SK-N-SH (cell line): ENCODE data around the gene CCDC47. TPM values are rescaled to one million over a fixed set of nuclear protein-coding genes. Genes with fewer than 3 reads are reported as not detected.

Experiments used
- CTCF ChIA-PET: fragments of 300-600, 350-600 bp; formaldehyde crosslinking; extraction: SDS; loops from one replicate; lab custom pipeline; 2021; lab: Yijun Ruan, JAX
- POLR2A ChIA-PET: fragments of 350-600 bp; sonication (Branson Sonifier 250); formaldehyde crosslinking; extraction: SDS; loops from one replicate; lab custom pipeline; 2020; ENCODE audit warnings: antibody characterized with exemption, inconsistent platforms; lab: Yijun Ruan, JAX
- DNase-seq: peaks from one replicate; pipeline ENCODE4 v3.0.0; 2012
- H2AFZ ChIP-seq: fragments of 200-600 bp; sonication (generic); 2 replicates; pipeline ENCODE4 v1.8.1; 2016; ENCODE audit warnings: antibody characterized with exemption, mild to moderate bottlenecking, low read depth
- H3F3A ChIP-seq: fragments of 200-600 bp; sonication (generic); replicated peaks from 2 replicates; pipeline ENCODE3; 2016; ENCODE audit warnings: antibody characterized with exemption, mild to moderate bottlenecking; ENCODE audit not compliant: insufficient read depth
- H3K27ac ChIP-seq, 2 experiments: fragments of 200-500 bp in 1 of 2; fragments of 200-600 bp in 1 of 2; sonication (Bioruptor generic) in 1 of 2; sonication (generic), shearing (Covaris generic) in 1 of 2; 2 replicates each; pipeline versions ENCODE4 v1.5.1 to v1.6.1; 2014 to 2016; ENCODE audit warnings: low read depth in 2 of 2, inconsistent platforms in 1 of 2, low read length in 1 of 2, mild to moderate bottlenecking in 1 of 2, mixed read lengths in 1 of 2
- H3K27me3 ChIP-seq: fragments of 200-600 bp; sonication (generic), shearing (Covaris generic); 2 replicates; pipeline ENCODE4 v1.6.1; 2016; ENCODE audit warnings: mixed run types; ENCODE audit not compliant: insufficient read depth
- H3K36me3 ChIP-seq, 2 experiments: fragments of 200-500 bp in 1 of 2; fragments of 200-600 bp in 1 of 2; sonication (Bioruptor generic) in 1 of 2; sonication (generic) in 1 of 2; replicated peaks in 1 of 2; 2 replicates each; pipeline versions ENCODE3 to v1.5.1; 2014 to 2016; ENCODE audit warnings: low read length in 1 of 2, mild to moderate bottlenecking in 1 of 2; ENCODE audit not compliant: insufficient read depth in 2 of 2, control insufficient read depth in 1 of 2
- H3K4me1 ChIP-seq, 2 experiments: fragments of 200-500 bp in 1 of 2; fragments of 200-600 bp in 1 of 2; sonication (Bioruptor generic) in 1 of 2; sonication (generic), shearing (Covaris generic) in 1 of 2; 2 replicates each; pipeline versions ENCODE4 v1.5.1 to v1.6.1; 2014 to 2016; ENCODE audit warnings: low read depth in 1 of 2, low read length in 1 of 2, mixed run types in 1 of 2; ENCODE audit not compliant: insufficient read depth in 2 of 2, control insufficient read depth in 1 of 2
- H3K4me2 ChIP-seq: fragments of 200-600 bp; sonication (generic), shearing (Covaris generic); 2 replicates; pipeline ENCODE4 v1.6.1; 2017; ENCODE audit warnings: mixed run types
- H3K4me3 ChIP-seq, 2 experiments: fragments of 200-500 bp in 1 of 2; fragments of 200-600 bp in 1 of 2; sonication (Bioruptor generic) in 1 of 2; sonication (generic), shearing (Covaris generic) in 1 of 2; 2 replicates each; pipeline versions ENCODE4 v1.5.1 to v1.8.1; 2014 to 2016; ENCODE audit warnings: low read depth in 2 of 2, inconsistent platforms in 1 of 2, low read length in 1 of 2, mild to moderate bottlenecking in 1 of 2, mixed read lengths in 1 of 2, moderate library complexity in 1 of 2
- H3K79me2 ChIP-seq: fragments of 200-600 bp; sonication (generic); 2 replicates; pipeline ENCODE4 v1.8.1; 2017; ENCODE audit warnings: mild to moderate bottlenecking; ENCODE audit not compliant: insufficient read depth
- H3K9ac ChIP-seq: fragments of 200-600 bp; sonication (generic); 2 replicates; pipeline ENCODE4 v1.6.1; 2017; ENCODE audit warnings: mixed run types
- H3K9me2 ChIP-seq: fragments of 200-600 bp; sonication (generic); 2 replicates; pipeline ENCODE4 v1.6.1; 2017; ENCODE audit warnings: mixed run types
- H3K9me3 ChIP-seq: fragments of 200-600 bp; sonication (generic); 2 replicates; pipeline ENCODE4 v1.6.1; 2017; ENCODE audit warnings: mixed run types, mild to moderate bottlenecking, moderate library complexity
- H4K20me1 ChIP-seq: fragments of 200-600 bp; sonication (generic); 2 replicates; pipeline ENCODE4 v1.6.1; 2017; ENCODE audit warnings: mild to moderate bottlenecking, mixed run types; ENCODE audit not compliant: insufficient read depth
- EZH2phosphoT487 ChIP-seq: fragments of 200-600 bp; sonication (generic); IDR thresholded peaks from 2 replicates; pipeline ENCODE4 v1.6.1; 2017; ENCODE audit warnings: low read depth, mixed run types, mild to moderate bottlenecking, antibody characterized with exemption, moderate library complexity, borderline replicate concordance
- FOSL2 ChIP-seq: IDR thresholded peaks from 2 replicates; pipeline ENCODE4 v1.4.0; 2012; ENCODE audit warnings: low read depth, mild to moderate bottlenecking, moderate library complexity, borderline replicate concordance
- FOXJ3 ChIP-seq: sonication (generic); formaldehyde crosslinking; IDR thresholded peaks from 2 replicates; pipeline ENCODE4 v1.5.1; 2020; ENCODE audit warnings: mild to moderate bottlenecking, missing genetic modification reagents
- FOXM1 ChIP-seq: IDR thresholded peaks from 2 replicates; pipeline ENCODE4 v1.4.0; 2012; ENCODE audit warnings: low read depth, mild to moderate bottlenecking
- GABPA ChIP-seq: IDR thresholded peaks from 2 replicates; pipeline ENCODE4 v1.4.0; 2012; ENCODE audit warnings: low read depth, mild to moderate bottlenecking
- GATA2 ChIP-seq: sonication (generic); formaldehyde crosslinking; IDR thresholded peaks from 2 replicates; pipeline ENCODE4 v1.5.0; 2020; ENCODE audit warnings: mild to moderate bottlenecking, missing genetic modification reagents
- JUND ChIP-seq: IDR thresholded peaks from 2 replicates; pipeline ENCODE4 v1.4.0; 2012
- MEF2A ChIP-seq: IDR thresholded peaks from 2 replicates; pipeline ENCODE4 v1.4.0; 2012; ENCODE audit warnings: low read depth, borderline replicate concordance
- MXI1 ChIP-seq: IDR thresholded peaks from 2 replicates; pipeline ENCODE4 v1.6.1; 2012; ENCODE audit warnings: mild to moderate bottlenecking, low read depth, low read length, improper control_type of control experiment
- NRF1 ChIP-seq: IDR thresholded peaks from 2 replicates; pipeline ENCODE4 v1.6.1; 2012; ENCODE audit warnings: low read depth, mild to moderate bottlenecking, low read length
- RAD21 ChIP-seq: IDR thresholded peaks from 2 replicates; pipeline ENCODE4 v1.6.1; 2012; ENCODE audit warnings: mild to moderate bottlenecking, low read length
- RXRA ChIP-seq: IDR thresholded peaks from 2 replicates; pipeline ENCODE4 v1.4.0; 2012; ENCODE audit warnings: low read depth, mild to moderate bottlenecking, borderline replicate concordance
- SIN3A ChIP-seq: IDR thresholded peaks from 2 replicates; pipeline ENCODE4 v1.6.1; 2012; ENCODE audit warnings: low read depth, mild to moderate bottlenecking, low read length, moderate library complexity, borderline replicate concordance
- SMC3 ChIP-seq: IDR thresholded peaks from 2 replicates; pipeline ENCODE4 v1.6.1; 2012; ENCODE audit warnings: low read depth, low read length, improper control_type of control experiment
- YY1 ChIP-seq: IDR thresholded peaks from 2 replicates; pipeline ENCODE4 v1.4.0; 2012; ENCODE audit warnings: low read depth, mild to moderate bottlenecking
- WGBS: methylation state at CpG from one replicate; pipeline ENCODE4 v1.1.6; 2017; ENCODE audit warnings: low lambda C conversion rate; 5-methylcytosine and 5-hydroxymethylcytosine counted together
- polyA plus RNA-seq, 3 experiments: library from polyadenylated mRNA; depleted of rRNA; stranded (reverse); fragments of >200 nt; gene quantifications; 2 replicates each; pipeline ENCODE4 v1.2.3, GENCODE V29; 2012
- TF ChIP-seq, protein P1 (sequence below): IDR thresholded peaks from 2 replicates; pipeline ENCODE4 v1.4.0; 2012; ENCODE audit warnings: low read depth, borderline replicate concordance
- TF ChIP-seq, protein P2 (sequence below): IDR thresholded peaks from 2 replicates; pipeline ENCODE4; 2012
- TF ChIP-seq, protein P3 (sequence below): IDR thresholded peaks from 2 replicates; pipeline ENCODE4 v1.4.0; 2012; ENCODE audit warnings: low read depth, borderline replicate concordance
- TF ChIP-seq, protein P4 (sequence below): IDR thresholded peaks from 2 replicates; pipeline ENCODE4 v1.6.1; 2012; ENCODE audit warnings: mild to moderate bottlenecking, low read depth, low read length, moderate library complexity

The CCDC47 gene
- polyA plus RNA-seq, 1 of the 3 experiments (the other 2 are of a cell fraction), result 76.6 TPM

DNA sequence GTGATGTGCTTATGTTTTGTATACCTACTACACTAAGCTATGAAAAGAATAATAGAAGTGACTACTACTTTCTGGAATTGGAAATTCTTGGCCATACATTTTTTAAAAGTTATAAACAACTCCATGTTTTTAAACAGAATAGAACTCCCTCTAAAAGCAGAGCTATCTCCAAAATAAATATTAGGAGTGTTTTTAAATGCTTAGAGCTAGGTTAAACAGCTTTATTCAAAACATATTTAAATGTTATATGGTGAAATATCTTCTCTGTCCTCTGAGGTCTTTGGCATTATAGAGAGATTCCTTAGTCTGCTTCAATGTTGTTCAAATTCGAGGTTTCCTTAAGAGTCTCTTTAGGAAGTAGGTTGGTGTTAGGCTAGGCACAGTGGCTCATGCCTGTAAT, 30.9 kb upstream of the CCDC47 start:
- H3K27ac ChIP-seq, result no peak overlapping the region
- 0 out of 2 replicates have a peak, but pooled peaks cover 1% of the 10 kb centered on the region for H4K20me1 ChIP-seq
- H3K4me1 ChIP-seq, result no peaks in the 10 kb centered on the region
- H3K36me3 ChIP-seq, result peaks cover 80 to 99% of the 10 kb centered on the region in 2 experiments
- no peaks in the 10 kb centered on the region for H3K27me3 ChIP-seq
- peaks cover 16% of the 10 kb centered on the region for H3F3A ChIP-seq
- ChIA-PET CTCF (interaction anchor here (0.7 to 2.4 kb wide), 9 partner anchors 14 to 192 kb away, joined by 3 to 9 read pairs (median 4); partner anchors contain the start of genes CCDC47 and DDX42), POLR2A (interaction anchor here (1.0 kb wide), 1 partner anchor 10 kb away, joined by 3 read pairs; no protein-coding TSS in a partner anchor)
- no peak for DNase-seq
- no peak for TF ChIP-seq YY1
- TF ChIP-seq, protein P1, sequence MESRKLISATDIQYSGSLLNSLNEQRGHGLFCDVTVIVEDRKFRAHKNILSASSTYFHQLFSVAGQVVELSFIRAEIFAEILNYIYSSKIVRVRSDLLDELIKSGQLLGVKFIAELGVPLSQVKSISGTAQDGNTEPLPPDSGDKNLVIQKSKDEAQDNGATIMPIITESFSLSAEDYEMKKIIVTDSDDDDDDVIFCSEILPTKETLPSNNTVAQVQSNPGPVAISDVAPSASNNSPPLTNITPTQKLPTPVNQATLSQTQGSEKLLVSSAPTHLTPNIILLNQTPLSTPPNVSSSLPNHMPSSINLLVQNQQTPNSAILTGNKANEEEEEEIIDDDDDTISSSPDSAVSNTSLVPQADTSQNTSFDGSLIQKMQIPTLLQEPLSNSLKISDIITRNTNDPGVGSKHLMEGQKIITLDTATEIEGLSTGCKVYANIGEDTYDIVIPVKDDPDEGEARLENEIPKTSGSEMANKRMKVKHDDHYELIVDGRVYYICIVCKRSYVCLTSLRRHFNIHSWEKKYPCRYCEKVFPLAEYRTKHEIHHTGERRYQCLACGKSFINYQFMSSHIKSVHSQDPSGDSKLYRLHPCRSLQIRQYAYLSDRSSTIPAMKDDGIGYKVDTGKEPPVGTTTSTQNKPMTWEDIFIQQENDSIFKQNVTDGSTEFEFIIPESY, result no peak
- TF ChIP-seq MXI1, result no peak
- no peak for TF ChIP-seq MEF2A
- no peak for TF ChIP-seq SIN3A
- no peak for TF ChIP-seq FOXM1
- TF ChIP-seq, protein P2, sequence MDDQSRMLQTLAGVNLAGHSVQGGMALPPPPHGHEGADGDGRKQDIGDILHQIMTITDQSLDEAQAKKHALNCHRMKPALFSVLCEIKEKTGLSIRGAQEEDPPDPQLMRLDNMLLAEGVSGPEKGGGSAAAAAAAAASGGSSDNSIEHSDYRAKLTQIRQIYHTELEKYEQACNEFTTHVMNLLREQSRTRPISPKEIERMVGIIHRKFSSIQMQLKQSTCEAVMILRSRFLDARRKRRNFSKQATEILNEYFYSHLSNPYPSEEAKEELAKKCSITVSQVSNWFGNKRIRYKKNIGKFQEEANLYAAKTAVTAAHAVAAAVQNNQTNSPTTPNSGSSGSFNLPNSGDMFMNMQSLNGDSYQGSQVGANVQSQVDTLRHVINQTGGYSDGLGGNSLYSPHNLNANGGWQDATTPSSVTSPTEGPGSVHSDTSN, result no peak
- TF ChIP-seq, protein P3, sequence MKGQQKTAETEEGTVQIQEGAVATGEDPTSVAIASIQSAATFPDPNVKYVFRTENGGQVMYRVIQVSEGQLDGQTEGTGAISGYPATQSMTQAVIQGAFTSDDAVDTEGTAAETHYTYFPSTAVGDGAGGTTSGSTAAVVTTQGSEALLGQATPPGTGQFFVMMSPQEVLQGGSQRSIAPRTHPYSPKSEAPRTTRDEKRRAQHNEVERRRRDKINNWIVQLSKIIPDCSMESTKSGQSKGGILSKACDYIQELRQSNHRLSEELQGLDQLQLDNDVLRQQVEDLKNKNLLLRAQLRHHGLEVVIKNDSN, result no peak
- TF ChIP-seq GABPA, result no peak
- TF ChIP-seq GATA2 (CRISPR knock-in tag), result no peak
- no peak for TF ChIP-seq JUND
- no peak for TF ChIP-seq NRF1
- no peak for TF ChIP-seq EZH2phosphoT487
- no peak for TF ChIP-seq FOSL2
- no peak for TF ChIP-seq RAD21
- no peak for TF ChIP-seq RXRA
- TF ChIP-seq FOXJ3 (CRISPR knock-in tag), result no peak
- no peak for TF ChIP-seq SMC3
- TF ChIP-seq, protein P4, sequence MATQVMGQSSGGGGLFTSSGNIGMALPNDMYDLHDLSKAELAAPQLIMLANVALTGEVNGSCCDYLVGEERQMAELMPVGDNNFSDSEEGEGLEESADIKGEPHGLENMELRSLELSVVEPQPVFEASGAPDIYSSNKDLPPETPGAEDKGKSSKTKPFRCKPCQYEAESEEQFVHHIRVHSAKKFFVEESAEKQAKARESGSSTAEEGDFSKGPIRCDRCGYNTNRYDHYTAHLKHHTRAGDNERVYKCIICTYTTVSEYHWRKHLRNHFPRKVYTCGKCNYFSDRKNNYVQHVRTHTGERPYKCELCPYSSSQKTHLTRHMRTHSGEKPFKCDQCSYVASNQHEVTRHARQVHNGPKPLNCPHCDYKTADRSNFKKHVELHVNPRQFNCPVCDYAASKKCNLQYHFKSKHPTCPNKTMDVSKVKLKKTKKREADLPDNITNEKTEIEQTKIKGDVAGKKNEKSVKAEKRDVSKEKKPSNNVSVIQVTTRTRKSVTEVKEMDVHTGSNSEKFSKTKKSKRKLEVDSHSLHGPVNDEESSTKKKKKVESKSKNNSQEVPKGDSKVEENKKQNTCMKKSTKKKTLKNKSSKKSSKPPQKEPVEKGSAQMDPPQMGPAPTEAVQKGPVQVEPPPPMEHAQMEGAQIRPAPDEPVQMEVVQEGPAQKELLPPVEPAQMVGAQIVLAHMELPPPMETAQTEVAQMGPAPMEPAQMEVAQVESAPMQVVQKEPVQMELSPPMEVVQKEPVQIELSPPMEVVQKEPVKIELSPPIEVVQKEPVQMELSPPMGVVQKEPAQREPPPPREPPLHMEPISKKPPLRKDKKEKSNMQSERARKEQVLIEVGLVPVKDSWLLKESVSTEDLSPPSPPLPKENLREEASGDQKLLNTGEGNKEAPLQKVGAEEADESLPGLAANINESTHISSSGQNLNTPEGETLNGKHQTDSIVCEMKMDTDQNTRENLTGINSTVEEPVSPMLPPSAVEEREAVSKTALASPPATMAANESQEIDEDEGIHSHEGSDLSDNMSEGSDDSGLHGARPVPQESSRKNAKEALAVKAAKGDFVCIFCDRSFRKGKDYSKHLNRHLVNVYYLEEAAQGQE, result no peak
- H3K4me2 ChIP-seq, result no peak overlapping the region
- no peak overlapping the region for H2AFZ ChIP-seq
- H3K79me2 ChIP-seq, result peaks cover 68% of the 10 kb centered on the region
- H3K9me2 ChIP-seq, result no peaks in the 10 kb centered on the region
- H3K9me3 ChIP-seq, result no peaks in the 10 kb centered on the region
- H3K9ac ChIP-seq, result no peak overlapping the region
- 95% methylated on average over 1 of the region's 1 CpG for WGBS
- H3K4me3 ChIP-seq, result no peak overlapping the region
